Measurements from ENCODE around the gene SLITRK4. TPM values are rescaled to one million over a fixed set of nuclear protein-coding genes. Genes with fewer than 3 reads are reported as not detected.

Gene SLITRK4
- total and polyA plus RNA-seq, 2 of the 4 experiments (the other 2 are of a cell fraction), result not detected

DNA sequence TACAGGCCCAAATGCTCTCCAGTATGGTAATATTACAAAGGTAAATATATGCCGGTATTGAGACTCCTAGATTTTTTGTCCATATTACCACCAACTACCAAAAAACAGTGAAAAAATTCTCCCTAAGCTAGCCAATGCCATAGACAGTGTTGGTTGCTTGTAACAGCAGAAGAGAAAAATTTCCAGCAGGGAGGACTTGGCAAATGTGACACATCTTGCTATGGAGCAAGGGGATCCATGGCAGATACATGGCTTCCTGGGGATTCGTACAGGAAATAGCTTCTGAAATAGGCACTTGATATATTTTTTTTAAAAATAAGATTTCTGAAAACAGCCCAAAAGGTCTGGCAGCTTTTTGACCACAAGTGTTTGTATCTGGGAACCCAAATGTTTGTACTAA lies 14.6 kb downstream of the SLITRK4 start:
- Histone ChIP-seq H3K9ac (ENCODE audit: low read depth, low read length) (no peak overlapping the region), H3K4me2 (ENCODE audit: low read depth, low read length) (no peak overlapping the region), H3K27me3 (ENCODE audit: control insufficient read depth, insufficient read depth, low read length) (no peaks in the 10 kb centered on the region), H3K18ac (ENCODE audit: low read depth, low read length) (no peak overlapping the region), H2BK20ac (ENCODE audit: low read depth, low read length) (no peak overlapping the region), H2AFZ (replicated peaks; ENCODE audit: low read length, poor library complexity) (no peak overlapping the region), H3K23ac (ENCODE audit: low read depth, low read length) (no peak overlapping the region), H2BK120ac (ENCODE audit: low read depth, low read length) (no peak overlapping the region), H3K4me3 (ENCODE audit: insufficient read depth, low read depth, low read length) (no peak overlapping the region), H2AK9ac (replicated peaks; ENCODE audit: low read depth, low read length, poor library complexity) (no peak overlapping the region), H3K56ac (ENCODE audit: extremely low read depth, insufficient read depth, low read length) (no peak overlapping the region), H3K27ac (ENCODE audit: insufficient read depth, low read length) (no peak overlapping the region), H3K79me1 (ENCODE audit: low read depth in 1 of 2, low read length in 2 of 2) (no peaks in the 10 kb centered on the region), H3K4ac (ENCODE audit: low read depth, low read length) (no peak overlapping the region), H3K14ac (replicated peaks; ENCODE audit: low read depth, low read length) (no peak overlapping the region), H4K20me1 (ENCODE audit: insufficient read depth, low read length) (no peaks in the 10 kb centered on the region), H2BK15ac (ENCODE audit: low read depth, low read length) (no peak overlapping the region), H2AK5ac (ENCODE audit: low read depth, low read length) (no peak overlapping the region), H4K8ac (ENCODE audit: low read depth in 2 of 2, low read length in 2 of 2) (no peak overlapping the region), H4K91ac (ENCODE audit: insufficient read depth, low read depth, low read length) (no peak overlapping the region), H2BK5ac (ENCODE audit: low read depth, low read length, poor library complexity, severe bottlenecking) (no peak overlapping the region), H3K9me1 (ENCODE audit: insufficient read depth, low read length) (no peaks in the 10 kb centered on the region), H4K5ac (ENCODE audit: low read depth, low read length) (no peak overlapping the region), H3K36me3 (ENCODE audit: control insufficient read depth, insufficient read depth, low read length) (no peaks in the 10 kb centered on the region), H3K9me3 (ENCODE audit: control insufficient read depth, insufficient read depth, low read length) (peaks cover 3% of the 10 kb centered on the region; the same call in 1 of the 2 replicates), H3K4me1 (ENCODE audit: control insufficient read depth, insufficient read depth, low read length) (no peaks in the 10 kb centered on the region)
- TF ChIP-seq NFE2L2 (IDR thresholded peaks at IDR 0.05; ENCODE audit: low read depth, low read length), result no peak
- TF ChIP-seq CHD1 (IDR thresholded peaks at IDR 0.05; ENCODE audit: low read depth, low read length), result no peak
- TF ChIP-seq ELK1 (IDR thresholded peaks at IDR 0.05; ENCODE audit: borderline replicate concordance, low read depth, low read length), result no peak
- TF ChIP-seq FOS (IDR thresholded peaks at IDR 0.05; ENCODE audit: low read depth, low read length), result no peak
- no peak for TF ChIP-seq RCOR1 (IDR thresholded peaks at IDR 0.05; ENCODE audit: insufficient replicate concordance, low read length)
- TF ChIP-seq RAD21 (IDR thresholded peaks at IDR 0.05; ENCODE audit: low read length), result no peak
- no peak for TF ChIP-seq MXI1 (IDR thresholded peaks at IDR 0.05; ENCODE audit: borderline replicate concordance, low read depth, low read length)
- no peak for TF ChIP-seq BHLHE40 (IDR thresholded peaks at IDR 0.05; ENCODE audit: low read depth, low read length)
- no peak for TF ChIP-seq CTCF (conservative IDR thresholded peaks at IDR 0.05; ENCODE audit: low read depth, low read length)
- no peak for TF ChIP-seq SMC3 (IDR thresholded peaks at IDR 0.05; ENCODE audit: low read depth, low read length)
- no peak for TF ChIP-seq MAFK (IDR thresholded peaks at IDR 0.05; ENCODE audit: low read depth, low read length)
- TF ChIP-seq RFX5 (IDR thresholded peaks at IDR 0.05; ENCODE audit: low read depth, low read length), result no peak
- TF ChIP-seq POLR2A (IDR thresholded peaks at IDR 0.05; ENCODE audit: low read depth, low read length), result no peak
- TF ChIP-seq, protein P1, sequence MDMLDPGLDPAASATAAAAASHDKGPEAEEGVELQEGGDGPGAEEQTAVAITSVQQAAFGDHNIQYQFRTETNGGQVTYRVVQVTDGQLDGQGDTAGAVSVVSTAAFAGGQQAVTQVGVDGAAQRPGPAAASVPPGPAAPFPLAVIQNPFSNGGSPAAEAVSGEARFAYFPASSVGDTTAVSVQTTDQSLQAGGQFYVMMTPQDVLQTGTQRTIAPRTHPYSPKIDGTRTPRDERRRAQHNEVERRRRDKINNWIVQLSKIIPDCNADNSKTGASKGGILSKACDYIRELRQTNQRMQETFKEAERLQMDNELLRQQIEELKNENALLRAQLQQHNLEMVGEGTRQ (IDR thresholded peaks at IDR 0.05; ENCODE audit: low read depth, low read length), result no peak
- TF ChIP-seq MAZ (IDR thresholded peaks at IDR 0.05; ENCODE audit: borderline replicate concordance, low read depth, low read length), result no peak
- TF ChIP-seq CEBPB (IDR thresholded peaks at IDR 0.05; ENCODE audit: low read depth, low read length), result no peak
- intact Hi-C loops (cut with micrococcal nuclease) (no loop called here), dilution Hi-C loops (cut with HindIII; ENCODE audit: low sequenced_read_pairs, unreplicated experiment) (no loop called here), in situ Hi-C loops (cut with MboI; ENCODE audit: low sequenced_read_pairs) (no loop called here)
- ChIA-PET CTCF (no interaction called here), POLR2A (ENCODE audit: unreplicated experiment) (no interaction called here)
- DNase-seq (no peak), ATAC-seq (ENCODE audit: low read depth) (no peak)
- BruUV-seq (replicated peaks), result no TSS peak
- WGBS, 2 experiments (ENCODE audit: extremely low coverage in 2 of 2, insufficient read length in 1 of 2), result no CpG with 5 or more reads among the region's 2 CpGs

Data from IMR-90 (cell line).